H1 (cell line): ENCODE measurements around the gene NPFFR1.

Source experiments
- CBX8 ChIP-seq: fragments of 300-800, 300-1000 bp; sonication (generic); IDR thresholded peaks from 2 replicates; pipeline ENCODE4 v1.7.1; 2016; ENCODE audit warnings: low read depth, low read length, borderline replicate concordance
- CTCF ChIP-seq, 3 experiments: IDR thresholded peaks; 1 replicate in 2 of 3; 2 replicates in 1 of 3; pipeline versions ENCODE4 v1.5.1 to v1.6.1; 2011; ENCODE audit warnings: low read length in 3 of 3, mild to moderate bottlenecking in 3 of 3, inconsistent platforms in 2 of 3, low read depth in 1 of 3, moderate library complexity in 1 of 3; ENCODE audit not compliant: insufficient read depth in 1 of 3; ENCODE audit errors: control extremely low read depth in 1 of 3
- EP300 ChIP-seq, 2 experiments: IDR thresholded peaks; 1 replicate in 1 of 2; 2 replicates in 1 of 2; pipeline ENCODE4 v1.6.1; 2011 to 2012; ENCODE audit warnings: low read depth in 2 of 2, low read length in 2 of 2, mild to moderate bottlenecking in 2 of 2, borderline replicate concordance in 1 of 2, inconsistent platforms in 1 of 2, moderate library complexity in 1 of 2
- EZH2 ChIP-seq: fragments of 200-600 bp; sonication (generic); IDR thresholded peaks from 2 replicates; pipeline ENCODE4 v1.7.1; 2012; ENCODE audit warnings: low read depth, mild to moderate bottlenecking, moderate library complexity, low read length, inconsistent platforms; ENCODE audit not compliant: severe bottlenecking
- NANOG ChIP-seq: IDR thresholded peaks from 2 replicates; pipeline ENCODE4 v1.6.1; 2011; ENCODE audit warnings: low read length, low read depth, mild to moderate bottlenecking, inconsistent platforms; ENCODE audit not compliant: insufficient read depth, poor library complexity, severe bottlenecking

- TF ChIP-seq CTCF (IDR thresholded peaks at IDR 0.05; ENCODE audit: control extremely low read depth in 1 of 3, insufficient read depth in 1 of 3, low read depth in 1 of 3, low read length in 3 of 3) (no peak), NANOG (no peak), CBX8 (no peak), EP300 (IDR thresholded peaks at IDR 0.05; ENCODE audit: borderline replicate concordance in 1 of 2, low read depth in 2 of 2, low read length in 2 of 2) (no peak), EZH2 (no peak)
Measured at GRCh38 chr10:70228491-70228890, 55.3 kb downstream of the NPFFR1 start.
